PC-9 (cell line): ENCODE results near the gene GRIN3A. TPM values are rescaled to one million over a fixed set of nuclear protein-coding genes. Genes with fewer than 3 reads are reported as not detected.

Experiments used
- BruUV-seq: library from RNA; stranded (reverse); fragments of 400-500 nt; replicated peaks from 2 replicates; lab custom pipeline; 2021; lab: Mats Ljungman, UMichigan
- CTCF ChIA-PET: fragments of 300-600 bp; sonication (Branson Sonifier 250); formaldehyde crosslinking; loops from one replicate; lab custom pipeline; 2022; ENCODE audit warnings: antibody characterized with exemption; lab: Charles Lee
- POLR2A ChIA-PET: fragments of 300-600 bp; sonication (Branson Sonifier 250); formaldehyde crosslinking; loops from one replicate; lab custom pipeline; 2022; ENCODE audit warnings: antibody characterized with exemption; ENCODE audit not compliant: unreplicated experiment; lab: Charles Lee
- DNase-seq, 2 experiments: peaks; one replicate each; pipeline versions ENCODE4 v3.0.0 to v3.0.0-alpha.2; 2015 to 2022; ENCODE audit warnings: mixed read lengths in 1 of 2
- H2AFZ ChIP-seq: fragments of 200-600 bp; sonication (generic); 2 replicates; pipeline ENCODE4 v1.8.1; 2017; ENCODE audit warnings: antibody characterized with exemption
- H3F3A ChIP-seq: fragments of 200-600 bp; sonication (generic); 2 replicates; pipeline ENCODE4 v1.8.1; 2017; ENCODE audit warnings: antibody characterized with exemption, mild to moderate bottlenecking, low read depth; ENCODE audit not compliant: insufficient read depth
- H3K27ac ChIP-seq: fragments of 200-600 bp; sonication (generic); 2 replicates; pipeline ENCODE4 v1.6.1; 2016; ENCODE audit warnings: mixed run types
- H3K27me3 ChIP-seq: fragments of 200-600 bp; sonication (generic); 2 replicates; pipeline ENCODE4 v1.6.1; 2016; ENCODE audit warnings: low read depth, mixed run types; ENCODE audit not compliant: insufficient read depth
- H3K36me3 ChIP-seq: fragments of 200-600 bp; sonication (generic); 2 replicates; pipeline ENCODE4 v1.6.1; 2016; ENCODE audit warnings: low read depth, mixed run types
- H3K4me1 ChIP-seq: fragments of 200-600 bp; sonication (generic); replicated peaks from 2 replicates; pipeline ENCODE4 v1.6.1; 2016; ENCODE audit warnings: mixed run types; ENCODE audit not compliant: insufficient read depth
- H3K4me2 ChIP-seq: fragments of 200-600 bp; sonication (generic); 2 replicates; pipeline ENCODE4 v1.6.1; 2017; ENCODE audit warnings: mixed run types
- H3K4me3 ChIP-seq: fragments of 200-600 bp; sonication (generic); 2 replicates; pipeline ENCODE4 v1.6.1; 2016; ENCODE audit warnings: mixed run types
- H3K79me2 ChIP-seq: fragments of 200-600 bp; sonication (generic); 2 replicates; pipeline ENCODE4 v1.6.1; 2017; ENCODE audit warnings: low read depth, mixed run types
- H3K9me2 ChIP-seq: fragments of 200-600 bp; sonication (generic); 2 replicates; pipeline ENCODE4 v1.8.1; 2017; ENCODE audit warnings: mild to moderate bottlenecking; ENCODE audit not compliant: insufficient read depth
- H3K9me3 ChIP-seq: fragments of 200-600 bp; sonication (generic); 2 replicates; pipeline ENCODE4 v1.8.1; 2016; ENCODE audit warnings: low read depth; ENCODE audit not compliant: insufficient read depth
- H4K20me1 ChIP-seq: fragments of 200-600 bp; sonication (generic); 2 replicates; pipeline ENCODE4 v1.8.1; 2017; ENCODE audit not compliant: insufficient read depth
- EZH2 ChIP-seq: fragments of 200-600 bp; sonication (generic); IDR thresholded peaks from 2 replicates; pipeline ENCODE4 v1.8.0; 2017; ENCODE audit warnings: antibody characterized with exemption, low read depth
- intact Hi-C: fragments of 100-400 bp; cut with micrococcal nuclease; formaldehyde crosslinking; loops from one replicate; pipeline ENCODE4 v1.10.0; 2022; ENCODE audit not compliant: unreplicated experiment
- total RNA-seq: library from RNA; stranded (reverse); gene quantifications from 2 replicates; pipeline ENCODE4 v1.2.3, GENCODE V29; 2021
- TF ChIP-seq, protein P1 (sequence below): fragments of 200-600 bp; sonication (generic); conservative IDR thresholded peaks from 2 replicates; pipeline ENCODE4 v1.6.1; 2017; ENCODE audit warnings: mixed run types, antibody characterized with exemption, mild to moderate bottlenecking, moderate library complexity

The GRIN3A gene
- total RNA-seq, 1 experiment from 2014 or later: not detected

GRCh38 chr9:101594796-101595195 is 143.7 kb downstream of the GRIN3A start, which contains the start of gene PPP3R2:
PPP3R2 (minus strand) TSS chr9:101594969; CDS start chr9:101594921, 48 bp downstream.
- BruUV-seq: no TSS peak
- Histone ChIP-seq H4K20me1 (no peaks in the 10 kb centered on the region), H3K4me2 (no peak within 1 kb of the TSS), H3K36me3 (no peaks in the 10 kb centered on the region), H3K27me3 (peaks cover 30% of the 10 kb centered on the region), H3F3A (no peaks in the 10 kb centered on the region), H3K4me1 (no peaks in the 10 kb centered on the region), H3K9me3 (no peaks in the 10 kb centered on the region), H2AFZ (no peak within 1 kb of the TSS), H3K9me2 (no peaks in the 10 kb centered on the region), H3K4me3 (no peak within 1 kb of the TSS), H3K27ac (no peak within 1 kb of the TSS), H3K79me2 (no peaks in the 10 kb centered on the region)
- CTCF ChIA-PET: no interaction called here
- intact Hi-C loops: no loop called here
- POLR2A ChIA-PET: no interaction called here
- no peak for TF ChIP-seq EZH2
- TF ChIP-seq, protein P1, sequence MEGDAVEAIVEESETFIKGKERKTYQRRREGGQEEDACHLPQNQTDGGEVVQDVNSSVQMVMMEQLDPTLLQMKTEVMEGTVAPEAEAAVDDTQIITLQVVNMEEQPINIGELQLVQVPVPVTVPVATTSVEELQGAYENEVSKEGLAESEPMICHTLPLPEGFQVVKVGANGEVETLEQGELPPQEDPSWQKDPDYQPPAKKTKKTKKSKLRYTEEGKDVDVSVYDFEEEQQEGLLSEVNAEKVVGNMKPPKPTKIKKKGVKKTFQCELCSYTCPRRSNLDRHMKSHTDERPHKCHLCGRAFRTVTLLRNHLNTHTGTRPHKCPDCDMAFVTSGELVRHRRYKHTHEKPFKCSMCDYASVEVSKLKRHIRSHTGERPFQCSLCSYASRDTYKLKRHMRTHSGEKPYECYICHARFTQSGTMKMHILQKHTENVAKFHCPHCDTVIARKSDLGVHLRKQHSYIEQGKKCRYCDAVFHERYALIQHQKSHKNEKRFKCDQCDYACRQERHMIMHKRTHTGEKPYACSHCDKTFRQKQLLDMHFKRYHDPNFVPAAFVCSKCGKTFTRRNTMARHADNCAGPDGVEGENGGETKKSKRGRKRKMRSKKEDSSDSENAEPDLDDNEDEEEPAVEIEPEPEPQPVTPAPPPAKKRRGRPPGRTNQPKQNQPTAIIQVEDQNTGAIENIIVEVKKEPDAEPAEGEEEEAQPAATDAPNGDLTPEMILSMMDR: no peak
- DNase-seq: no peak

DNA sequence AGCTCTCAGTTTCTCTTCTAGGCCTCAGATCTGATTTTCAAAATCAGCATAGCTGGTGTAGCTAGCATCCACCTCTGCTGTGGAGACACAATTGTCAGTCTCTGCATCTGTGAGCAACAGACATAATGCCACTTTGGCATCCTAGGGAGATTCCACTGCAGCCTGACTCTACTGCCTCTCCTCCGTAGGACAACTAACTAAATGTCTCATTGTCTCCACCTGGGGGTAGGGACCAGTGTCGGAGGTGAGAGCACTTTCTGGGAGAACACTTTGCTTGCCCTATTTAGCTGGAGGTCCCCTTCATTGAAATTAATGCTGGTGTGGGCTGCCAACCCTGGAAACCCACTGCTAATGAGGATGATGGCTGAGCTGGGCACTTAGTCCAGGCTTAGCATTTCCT is 145.1 kb downstream of the GRIN3A start:
- no TSS peak for BruUV-seq
- Histone ChIP-seq H3K9me3 (no peaks in the 10 kb centered on the region), H3K27ac (no peak overlapping the region), H3K4me3 (no peak overlapping the region), H2AFZ (no peak overlapping the region), H3K36me3 (no peaks in the 10 kb centered on the region), H3F3A (no peaks in the 10 kb centered on the region), H3K9me2 (no peaks in the 10 kb centered on the region), H4K20me1 (no peaks in the 10 kb centered on the region), H3K4me2 (no peak overlapping the region), H3K79me2 (no peaks in the 10 kb centered on the region), H3K4me1 (no peaks in the 10 kb centered on the region), H3K27me3 (peaks cover 30% of the 10 kb centered on the region)
- DNase-seq: no peak
- ChIA-PET POLR2A (no interaction called here), CTCF (interaction anchor here (0.6 kb wide), 1 partner anchor 829 kb away, joined by 4 read pairs; no protein-coding TSS in a partner anchor)
- TF ChIP-seq EZH2: no peak
- intact Hi-C loops: no loop called here

GRCh38 chr9:101592788-101593187 is 145.7 kb downstream of the GRIN3A start:
- no peaks in the 10 kb centered on the region for H3K79me2 ChIP-seq
- no peaks in the 10 kb centered on the region for H4K20me1 ChIP-seq
- H3K4me1 ChIP-seq: no peaks in the 10 kb centered on the region
- H3K4me3 ChIP-seq: no peak overlapping the region
- H3K9me3 ChIP-seq: no peaks in the 10 kb centered on the region
- H3K9me2 ChIP-seq: no peaks in the 10 kb centered on the region
- H3K36me3 ChIP-seq: no peaks in the 10 kb centered on the region
- no peak overlapping the region for H3K4me2 ChIP-seq
- no peaks in the 10 kb centered on the region for H3F3A ChIP-seq
- no TSS peak for BruUV-seq
- POLR2A ChIA-PET: no interaction called here
- peaks cover 30% of the 10 kb centered on the region for H3K27me3 ChIP-seq
- no peak overlapping the region for H3K27ac ChIP-seq
- CTCF ChIA-PET: interaction anchor here (0.6 kb wide), 2 partner anchors 829 to 1163 kb away, joined by 4 to 5 read pairs; no protein-coding TSS in a partner anchor
- H2AFZ ChIP-seq: no peak overlapping the region
- DNase-seq: no peak
- no peak for TF ChIP-seq EZH2
- TF ChIP-seq, protein P1: no peak
- intact Hi-C loops: no loop called here
